ENCODE measurements around the gene MAB21L2. TPM values are rescaled to one million over a fixed set of nuclear protein-coding genes. Genes with fewer than 3 reads are reported as not detected.
A peak's percentile ranks its signal among the peaks of the same experiment; 100 is the strongest.
"Not testable (repeated sequence)": the region's sequence is repeated elsewhere in the genome, so short reads cannot be mapped to it uniquely, and the experiment has no call there.

MAB21L2 gene
- not detected in 2 replicates for total RNA-seq (2014; rRNA removed; shearing (Covaris generic))

DNA sequence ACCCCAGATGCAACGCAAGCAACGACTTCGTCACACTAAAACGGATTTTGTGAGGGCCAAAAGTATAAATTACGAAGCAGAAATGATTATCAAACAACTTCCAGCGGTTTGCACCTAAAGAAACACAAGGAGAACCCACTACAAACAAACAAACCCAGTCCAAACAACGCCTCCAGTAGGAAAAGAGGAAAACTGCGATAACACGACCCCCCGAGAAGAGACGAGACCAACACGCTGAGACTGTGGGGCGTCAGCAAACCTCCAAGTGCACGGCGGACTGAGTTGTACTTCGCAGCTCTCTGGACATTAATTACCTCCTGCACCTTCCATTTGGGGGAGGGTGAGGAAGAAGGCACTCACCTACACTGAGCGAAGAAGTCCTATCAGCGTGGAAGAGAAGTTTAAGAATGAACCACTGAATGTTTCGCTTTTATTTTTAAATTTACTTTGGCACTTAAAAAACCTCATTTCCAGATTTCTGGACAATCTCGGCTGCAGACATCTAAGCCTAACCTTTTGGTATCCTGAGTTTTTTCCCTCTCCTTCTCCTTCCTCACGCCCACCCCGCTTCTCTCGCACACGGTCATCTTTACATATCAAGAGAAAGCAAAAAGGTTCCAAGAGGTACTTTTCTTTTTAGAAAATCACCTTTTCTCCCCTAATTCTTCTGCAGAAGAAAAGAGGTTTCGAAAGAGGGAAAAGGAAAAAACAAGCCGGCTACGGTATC, at the start of gene MAB21L2:
MAB21L2 (plus strand) TSS at position 6 of the 727 bp plus-strand sequence. CDS start 879 bp downstream, outside the sequence.
- no peaks in the 10 kb centered on the region for H3K36me3 ChIP-seq (replicated peaks; ENCODE audit: control insufficient read depth, insufficient read depth, low read length)
- DNase-seq, result peak; percentile 19
- peak within 1 kb of the TSS; percentile 43 for H3K4me3 ChIP-seq (ENCODE audit: insufficient read depth, low read depth, low read length)
- H3K27me3 ChIP-seq (ENCODE audit: control insufficient read depth, insufficient read depth, low read length), result peaks cover 60% of the 10 kb centered on the region

GRCh38 chr4:150533673-150534072, 48.3 kb upstream of the MAB21L2 start:
- H3K36me3 ChIP-seq (replicated peaks; ENCODE audit: control insufficient read depth, insufficient read depth, low read length), result no peaks in the 10 kb centered on the region
- no peaks in the 10 kb centered on the region for H3K27me3 ChIP-seq (ENCODE audit: control insufficient read depth, insufficient read depth, low read length)
- no peak for DNase-seq
- no peak overlapping the region for H3K4me3 ChIP-seq (ENCODE audit: insufficient read depth, low read depth, low read length)

DNA sequence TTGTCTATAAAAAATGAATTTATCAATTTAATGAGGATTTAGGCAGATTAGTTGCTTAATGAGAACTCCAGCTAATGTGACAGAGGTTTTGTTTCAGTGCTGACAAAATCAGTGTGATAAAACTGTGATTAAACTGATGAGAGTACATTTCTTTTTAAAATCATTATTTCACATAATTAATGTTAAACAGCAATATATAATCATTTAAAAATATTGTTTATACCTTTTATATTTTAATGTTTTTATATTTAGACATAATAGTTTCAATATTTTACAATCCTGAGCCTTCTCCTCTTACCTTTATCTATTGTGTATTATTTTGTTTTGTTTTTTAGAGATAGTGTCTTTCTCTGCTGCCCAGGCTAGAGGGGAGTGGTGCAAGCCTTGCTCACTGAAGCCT, 47.1 kb upstream of the MAB21L2 start:
- Histone ChIP-seq H3K36me3 (replicated peaks; ENCODE audit: control insufficient read depth, insufficient read depth, low read length) (no peaks in the 10 kb centered on the region), H3K27me3 (ENCODE audit: control insufficient read depth, insufficient read depth, low read length) (no peaks in the 10 kb centered on the region), H3K4me3 (ENCODE audit: insufficient read depth, low read depth, low read length) (no peak overlapping the region)
- no peak for DNase-seq

- not testable (repeated sequence) for H3K36me3 ChIP-seq (replicated peaks; ENCODE audit: control insufficient read depth, insufficient read depth, low read length); H3K27me3 ChIP-seq (ENCODE audit: control insufficient read depth, insufficient read depth, low read length); DNase-seq
Measured at GRCh38 chr4:150537911-150538310, 44.0 kb upstream of the MAB21L2 start.

GRCh38 chr4:150540536-150540935, 41.4 kb upstream of the MAB21L2 start:
- no peaks in the 10 kb centered on the region for H3K27me3 ChIP-seq (ENCODE audit: control insufficient read depth, insufficient read depth, low read length)
- H3K36me3 ChIP-seq (replicated peaks; ENCODE audit: control insufficient read depth, insufficient read depth, low read length), result no peaks in the 10 kb centered on the region
- no peak for DNase-seq
- H3K4me3 ChIP-seq (ENCODE audit: insufficient read depth, low read depth, low read length), result no peak overlapping the region

More at GRCh38 chr4:150537911-150538310, 44.0 kb upstream of the MAB21L2 start:
- not testable (repeated sequence) for H3K4me3 ChIP-seq (ENCODE audit: insufficient read depth, low read depth, low read length)

DNA sequence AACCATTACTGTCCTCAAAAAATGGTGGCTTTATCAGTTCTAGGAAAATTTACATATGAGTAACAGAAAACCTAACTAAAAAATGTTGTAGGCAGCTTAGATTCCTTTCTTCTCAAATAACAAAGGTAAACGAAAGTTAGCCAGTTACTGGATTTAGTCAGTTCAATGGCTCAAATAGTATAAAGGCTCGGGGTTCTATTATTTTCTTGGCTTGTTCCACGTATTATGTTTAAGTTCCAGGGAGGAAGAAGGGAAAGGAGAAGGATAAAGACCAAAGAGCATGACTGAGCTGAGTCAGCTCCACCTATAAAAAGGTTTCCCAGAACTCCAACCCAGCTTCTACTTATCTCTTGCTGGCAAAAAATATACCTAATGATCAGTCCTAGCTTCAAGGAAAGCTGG, 41.0 kb upstream of the MAB21L2 start:
- no peak for DNase-seq
- H3K4me3 ChIP-seq (ENCODE audit: insufficient read depth, low read depth, low read length), result no peak overlapping the region
- no peaks in the 10 kb centered on the region for H3K27me3 ChIP-seq (ENCODE audit: control insufficient read depth, insufficient read depth, low read length)
- no peaks in the 10 kb centered on the region for H3K36me3 ChIP-seq (replicated peaks; ENCODE audit: control insufficient read depth, insufficient read depth, low read length)

- H3K4me3 ChIP-seq (ENCODE audit: insufficient read depth, low read depth, low read length), result no peak overlapping the region
- H3K27me3 ChIP-seq (ENCODE audit: control insufficient read depth, insufficient read depth, low read length), result no peaks in the 10 kb centered on the region
- DNase-seq, result no peak
- H3K36me3 ChIP-seq (replicated peaks; ENCODE audit: control insufficient read depth, insufficient read depth, low read length), result no peaks in the 10 kb centered on the region
Measured at GRCh38 chr4:150541681-150542080, 40.3 kb upstream of the MAB21L2 start.

GRCh38 chr4:150543042-150543441, 38.9 kb upstream of the MAB21L2 start:
- Histone ChIP-seq H3K4me3 (ENCODE audit: insufficient read depth, low read depth, low read length) (no peak overlapping the region), H3K36me3 (replicated peaks; ENCODE audit: control insufficient read depth, insufficient read depth, low read length) (no peaks in the 10 kb centered on the region), H3K27me3 (ENCODE audit: control insufficient read depth, insufficient read depth, low read length) (no peaks in the 10 kb centered on the region)
- DNase-seq, result no peak

DNA sequence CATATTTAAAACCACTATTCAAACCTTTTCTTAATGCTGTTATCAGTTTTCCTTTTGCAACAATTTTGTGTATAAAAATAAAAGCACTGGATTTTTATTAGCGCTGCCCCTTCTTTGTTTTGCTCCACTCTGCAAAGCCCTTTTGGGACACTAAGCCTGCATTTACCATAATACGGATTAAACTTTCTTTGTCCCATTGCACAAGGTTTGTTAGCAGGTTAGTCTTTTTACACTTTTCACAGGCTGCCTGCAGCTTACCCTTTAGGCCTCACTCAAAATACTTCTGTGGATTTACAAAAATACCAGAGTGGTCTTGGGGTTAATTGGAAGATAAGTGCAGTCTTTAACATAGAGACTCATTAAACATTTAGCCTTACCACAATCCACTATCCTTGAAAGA, 35.7 kb upstream of the MAB21L2 start:
- DNase-seq, result no peak
- no peak overlapping the region for H3K4me3 ChIP-seq (ENCODE audit: insufficient read depth, low read depth, low read length)

DNA sequence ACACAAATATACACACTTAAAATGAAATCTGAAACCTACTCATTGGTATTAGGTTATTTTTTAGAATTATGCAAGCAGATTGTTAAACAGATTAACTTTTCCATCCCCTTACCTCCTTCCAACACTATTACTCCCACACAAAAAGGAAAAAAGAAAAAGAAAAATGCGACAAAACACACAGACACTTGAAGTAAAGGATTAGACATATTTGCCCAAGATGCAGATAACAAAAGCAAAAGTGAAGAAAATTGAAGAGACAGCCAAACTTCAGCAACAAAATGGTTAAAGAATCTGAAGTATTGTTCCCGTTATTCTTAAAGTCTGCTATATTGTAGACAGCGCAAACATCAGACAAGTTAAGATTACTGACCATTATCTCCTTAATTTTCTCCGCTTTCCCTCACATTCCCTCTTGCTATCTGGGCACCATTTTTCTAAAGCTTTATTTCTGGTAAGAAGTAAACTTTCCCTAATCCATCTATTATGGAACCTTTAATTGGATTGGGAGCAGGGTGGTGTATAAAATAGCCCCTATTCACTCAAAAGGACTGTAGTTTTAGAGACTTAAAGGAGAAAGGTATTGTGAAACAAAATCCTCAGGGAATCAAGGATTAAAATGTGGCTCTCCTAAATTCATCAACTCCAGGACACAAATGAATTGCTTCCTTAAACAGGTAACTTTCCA, 34.7 kb upstream of the MAB21L2 start:
- Histone ChIP-seq H3K27me3 (ENCODE audit: control insufficient read depth, insufficient read depth, low read length) (no peaks in the 10 kb centered on the region), H3K4me3 (ENCODE audit: insufficient read depth, low read depth, low read length) (no peak overlapping the region), H3K36me3 (replicated peaks; ENCODE audit: control insufficient read depth, insufficient read depth, low read length) (no peaks in the 10 kb centered on the region)
- DNase-seq, result no peak

More for the DNA sequence above, 35.7 kb upstream of the MAB21L2 start:
- no peaks in the 10 kb centered on the region for H3K36me3 ChIP-seq (replicated peaks; ENCODE audit: control insufficient read depth, insufficient read depth, low read length)
- H3K27me3 ChIP-seq (ENCODE audit: control insufficient read depth, insufficient read depth, low read length), result no peaks in the 10 kb centered on the region

DNA sequence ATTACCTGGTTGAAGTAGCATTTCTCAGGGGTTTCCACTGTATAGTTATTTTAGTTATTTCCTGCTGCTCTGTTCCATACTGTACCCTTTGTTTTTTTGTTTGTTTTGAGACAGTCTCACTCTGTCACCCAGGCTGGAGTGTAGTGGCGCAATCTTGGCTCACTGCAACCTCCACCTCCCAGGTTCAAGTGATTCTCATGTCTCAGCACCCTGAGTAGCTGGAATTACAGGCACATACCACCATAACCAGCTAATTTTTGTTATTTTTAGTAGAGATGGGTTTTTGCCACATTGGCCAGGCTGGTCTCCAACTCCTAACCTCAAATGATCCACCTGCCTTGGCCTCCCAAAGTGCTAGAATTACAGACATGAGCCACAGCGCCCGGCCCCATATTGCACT, 24.1 kb upstream of the MAB21L2 start:
- DNase-seq; H3K4me3 ChIP-seq (ENCODE audit: insufficient read depth, low read depth, low read length); H3K36me3 ChIP-seq (replicated peaks; ENCODE audit: control insufficient read depth, insufficient read depth, low read length); H3K27me3 ChIP-seq (ENCODE audit: control insufficient read depth, insufficient read depth, low read length): not testable (repeated sequence)

GRCh38 chr4:150561143-150561737, 20.7 kb upstream of the MAB21L2 start:
- Histone ChIP-seq H3K4me3 (ENCODE audit: insufficient read depth, low read depth, low read length) (no peak overlapping the region), H3K27me3 (ENCODE audit: control insufficient read depth, insufficient read depth, low read length) (no peaks in the 10 kb centered on the region), H3K36me3 (replicated peaks; ENCODE audit: control insufficient read depth, insufficient read depth, low read length) (no peaks in the 10 kb centered on the region)
- no peak for DNase-seq

DNA sequence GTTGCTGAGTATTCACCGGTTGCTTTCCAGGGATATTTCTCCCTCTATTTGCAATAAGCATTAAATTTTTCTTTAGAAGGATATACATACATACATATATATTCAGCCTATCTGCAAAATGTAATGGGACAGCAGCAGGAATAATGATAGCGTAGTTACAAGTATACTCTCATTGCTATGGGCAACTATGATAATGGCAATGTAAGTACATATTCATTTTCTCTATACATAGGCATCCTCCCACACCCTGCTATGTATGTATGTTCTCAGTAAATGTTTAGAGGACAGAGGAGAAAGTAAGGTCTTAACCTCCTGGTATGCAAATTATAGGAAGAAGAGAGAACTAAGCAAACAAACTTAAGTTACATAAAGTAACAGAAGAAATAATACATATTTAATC, 19.7 kb upstream of the MAB21L2 start:
- no peak for DNase-seq
- Histone ChIP-seq H3K27me3 (ENCODE audit: control insufficient read depth, insufficient read depth, low read length) (no peaks in the 10 kb centered on the region), H3K36me3 (replicated peaks; ENCODE audit: control insufficient read depth, insufficient read depth, low read length) (no peaks in the 10 kb centered on the region), H3K4me3 (ENCODE audit: insufficient read depth, low read depth, low read length) (no peak overlapping the region)

DNA sequence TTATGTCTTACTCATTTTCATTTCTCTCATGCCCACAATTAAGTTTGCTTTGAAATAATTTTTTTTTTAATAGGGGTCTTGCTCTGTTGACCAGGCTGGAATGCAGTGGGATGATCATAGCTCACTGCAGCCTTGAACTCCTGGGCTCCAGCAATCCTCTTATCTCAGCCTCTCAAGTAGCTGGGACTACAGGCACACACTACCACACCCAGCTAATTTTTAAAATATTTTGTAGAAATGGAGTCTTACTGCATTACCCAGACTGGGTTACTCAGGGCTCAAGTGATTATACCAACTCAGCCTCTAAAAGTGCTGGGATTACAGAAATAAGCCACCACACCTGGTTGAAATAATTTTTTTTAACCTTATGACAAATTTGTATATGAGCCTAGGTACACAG, 19.2 kb upstream of the MAB21L2 start:
- Histone ChIP-seq H3K27me3 (ENCODE audit: control insufficient read depth, insufficient read depth, low read length) (no peaks in the 10 kb centered on the region; the same call in 1 of the 2 replicates), H3K36me3 (replicated peaks; ENCODE audit: control insufficient read depth, insufficient read depth, low read length) (no peaks in the 10 kb centered on the region), H3K4me3 (ENCODE audit: insufficient read depth, low read depth, low read length) (no peak overlapping the region)
- no peak for DNase-seq

GRCh38 chr4:150564967-150565366, 17.0 kb upstream of the MAB21L2 start:
- H3K36me3 ChIP-seq (replicated peaks; ENCODE audit: control insufficient read depth, insufficient read depth, low read length); DNase-seq; H3K27me3 ChIP-seq (ENCODE audit: control insufficient read depth, insufficient read depth, low read length); H3K4me3 ChIP-seq (ENCODE audit: insufficient read depth, low read depth, low read length): not testable (repeated sequence)
